Body of pancreas (tissue), 4 donors: Measurements from ENCODE around the gene ADA. TPM values are rescaled to one million over a fixed set of nuclear protein-coding genes. Genes with fewer than 3 reads are reported as not detected.

Experiments
- ATAC-seq: fragments of 150-250 bp; one replicate; pipeline ENCODE4 v1.9.1; 2016
- DNase-seq, 4 donors: peaks; one replicate each; pipeline ENCODE4 v3.0.0-alpha.2; 2019
- H3K27ac ChIP-seq, 4 donors: fragments of 200-600 bp; sonication (generic); 1 replicate in 3 of 4; 2 replicates in 1 of 4; pipeline versions ENCODE4 v1.5.1 to v1.6.1; 2016 to 2019; ENCODE audit warnings: mild to moderate bottlenecking in 1 of 4, mixed read lengths in 1 of 4, moderate library complexity in 1 of 4
- H3K27me3 ChIP-seq, 2 donors: fragments of 200-600 bp; sonication (generic); one replicate each; pipeline ENCODE4 v1.6.0; 2016; ENCODE audit warnings: mild to moderate bottlenecking in 1 of 2
- H3K36me3 ChIP-seq, 2 donors: fragments of 200-600 bp; sonication (generic); replicated peaks in 1 of 2; 2 replicates each; pipeline ENCODE4 v1.5.1; 2016; ENCODE audit warnings: low read depth in 2 of 2; ENCODE audit not compliant: insufficient read depth in 1 of 2
- H3K4me1 ChIP-seq: fragments of 200-600 bp; sonication (generic); one replicate; pipeline ENCODE4 v1.6.0; 2016
- H3K4me3 ChIP-seq, 2 donors: fragments of 200-600 bp; sonication (generic); 1 replicate in 1 of 2; 2 replicates in 1 of 2; pipeline ENCODE4 v1.5.1; 2016 to 2019
- H3K9me3 ChIP-seq, 3 donors: fragments of 200-600 bp; sonication (generic); 1 replicate in 2 of 3; 2 replicates in 1 of 3; pipeline ENCODE4 v1.5.1; 2016
- CTCF ChIP-seq, 7 experiments: fragments of 450-650 bp in 4 of 7; fragments of 200-600 bp in 3 of 7; sonication (generic) in 3 of 7; IDR thresholded peaks; one replicate each; pipeline ENCODE4 v1.5.1; 2016 to 2019; ENCODE audit warnings: antibody characterized with exemption in 7 of 7
- POLR2A ChIP-seq, 3 donors: fragments of 450-650 bp; IDR thresholded peaks; one replicate each; pipeline ENCODE4 v1.6.1; 2016; ENCODE audit warnings: antibody characterized with exemption in 3 of 3, mild to moderate bottlenecking in 2 of 3
- WGBS, 2 donors: methylation state at CpG; one replicate each; pipeline ENCODE4 v1.1.5; 2017; 5-methylcytosine and 5-hydroxymethylcytosine counted together
- intact Hi-C: fragments of 100-400 bp; cut with DNase I; formaldehyde crosslinking; loops from one replicate; pipeline ENCODE4 v1.15.1; 2023
- total RNA-seq, 2 donors: library from RNA; depleted of rRNA; stranded (reverse); fragments of >200 nt; gene quantifications; one replicate each; pipeline ENCODE4 v1.1.0, GENCODE V29; 2016

ADA gene
- total RNA-seq, 2 donors from 2014 or later: 3.3 to 7.8 TPM

- no peak for ATAC-seq
- intact Hi-C loops: no loop called here
- TF ChIP-seq CTCF (IDR thresholded peaks at IDR 0.05): no peak
- TF ChIP-seq POLR2A (IDR thresholded peaks at IDR 0.05): no peak
- Histone ChIP-seq H3K9me3 (no peaks in the 10 kb centered on the region), H3K4me3 (no peak overlapping the region), H3K27me3 (no peaks in the 10 kb centered on the region), H3K36me3 (no peaks in the 10 kb centered on the region), H3K27ac (peak overlapping the region; percentile 77 to 90 (median 82)), H3K4me1 (peaks cover 28% of the 10 kb centered on the region)
- DNase-seq: no peak
- WGBS, 2 donors: 53 to 67% methylated on average over 1 of the region's 1 CpG
These were observed 8.4 kb downstream of the ADA start for GRCh38 chr20:44643154-44643519.

GRCh38 chr20:44642203-44643153 lies 9.0 kb downstream of the ADA start:
- ATAC-seq (peak; percentile 81), DNase-seq (peak; percentile 65 to 85 (median 79))
- TF ChIP-seq POLR2A (IDR thresholded peaks at IDR 0.05): peak in 2 of 3 donors; percentile 53 to 55
- peak in 4 of 7 experiments; percentile 6 to 30 (median 23) for TF ChIP-seq CTCF (IDR thresholded peaks at IDR 0.05)
- Histone ChIP-seq H3K36me3 (no peaks in the 10 kb centered on the region), H3K9me3 (no peaks in the 10 kb centered on the region), H3K27ac (peak overlapping the region; percentile 77 to 90 (median 82)), H3K4me1 (peaks cover 24% of the 10 kb centered on the region), H3K4me3 (no peak overlapping the region), H3K27me3 (no peaks in the 10 kb centered on the region)
- WGBS, 2 donors: 7% methylated on average over 17 of the region's 17 CpGs
- intact Hi-C loops: no loop called here

- no peak for TF ChIP-seq POLR2A (IDR thresholded peaks at IDR 0.05)
- TF ChIP-seq CTCF (IDR thresholded peaks at IDR 0.05): no peak
- DNase-seq: no peak
- no peaks in the 10 kb centered on the region for H3K27me3 ChIP-seq
These were observed 10.2 kb downstream of the ADA start for GRCh38 chr20:44641325-44641724.

GRCh38 chr20:44640522-44640921 lies 11.0 kb downstream of the ADA start:
- ATAC-seq (no peak), DNase-seq (no peak)
- H3K4me3 ChIP-seq: no peak overlapping the region
- no peak for TF ChIP-seq POLR2A (IDR thresholded peaks at IDR 0.05)
- no peak for TF ChIP-seq CTCF (IDR thresholded peaks at IDR 0.05)
- no peaks in the 10 kb centered on the region for H3K27me3 ChIP-seq
- 86 to 100% methylated on average over 2 of the region's 2 CpGs for WGBS, 2 donors
- intact Hi-C loops: no loop called here
- H3K36me3 ChIP-seq: no peaks in the 10 kb centered on the region
- no peak overlapping the region for H3K27ac ChIP-seq
- H3K9me3 ChIP-seq: no peaks in the 10 kb centered on the region
- H3K4me1 ChIP-seq: peaks cover 24% of the 10 kb centered on the region

More at GRCh38 chr20:44641325-44641724, 10.2 kb downstream of the ADA start:
- Histone ChIP-seq H3K4me3 (no peak overlapping the region), H3K36me3 (no peaks in the 10 kb centered on the region), H3K27ac (no peak overlapping the region), H3K4me1 (peaks cover 24% of the 10 kb centered on the region), H3K9me3 (no peaks in the 10 kb centered on the region)
- intact Hi-C loops: no loop called here
- 80 to 89% methylated on average over 5 of the region's 5 CpGs for WGBS, 2 donors
- no peak for ATAC-seq
